Psoas muscle (tissue), 8 donors: ENCODE measurements around the gene DIP2C. TPM values are rescaled to one million over a fixed set of nuclear protein-coding genes. Genes with fewer than 3 reads are reported as not detected.
A peak's percentile ranks its signal among the peaks of the same experiment; 100 is the strongest.

Source experiments
- ATAC-seq, 4 donors: fragments of 200-7000 bp; cut with Tn5 transposase; one replicate each; pipeline ENCODE4 v1.9.1; 2020; ENCODE audit warnings: moderate library complexity in 3 of 4, mild to moderate bottlenecking in 2 of 4
- DNase-seq, 2 donors: peaks; one replicate each; pipeline ENCODE4 v3.0.0-alpha.2; 2020
- H3K27ac ChIP-seq: fragments of 200-600 bp; one replicate; pipeline ENCODE4 v1.8.0; 2022
- H3K27me3 ChIP-seq, 3 donors: fragments of 200-600 bp in 1 of 3; one replicate each; pipeline versions ENCODE4 v1.6.1 to v1.8.0; 2013 to 2022; ENCODE audit warnings: low read length in 2 of 3, mild to moderate bottlenecking in 2 of 3, moderate library complexity in 1 of 3; ENCODE audit not compliant: insufficient read depth in 3 of 3
- H3K36me3 ChIP-seq, 2 donors: fragments of 200-600 bp in 1 of 2; one replicate each; pipeline versions ENCODE4 v1.6.1 to v1.8.0; 2013 to 2022; ENCODE audit warnings: low read depth in 1 of 2, mild to moderate bottlenecking in 1 of 2, moderate library complexity in 1 of 2; ENCODE audit not compliant: insufficient read depth in 1 of 2
- H3K4me1 ChIP-seq: fragments of 200-600 bp; one replicate; pipeline ENCODE4 v1.8.0; 2022
- H3K4me3 ChIP-seq: fragments of 200-600 bp; one replicate; pipeline ENCODE4 v1.8.0; 2022; ENCODE audit warnings: mild to moderate bottlenecking
- H3K9me3 ChIP-seq: fragments of 200-600 bp; one replicate; pipeline ENCODE4 v1.8.0; 2022
- WGBS, 3 donors: extraction: QIAGEN DNeasy Blood & Tissue Kit; methylation state at CpG; one replicate each; pipeline versions ENCODE4 v1.1.6 to v1.1.7; 2013; 5-methylcytosine and 5-hydroxymethylcytosine counted together
- intact Hi-C, 2 donors: fragments of 100-400 bp; cut with DNase I; formaldehyde crosslinking; loops; one replicate each; pipeline versions ENCODE4 v1.11.0 to v1.14.2; 2022
- polyA plus RNA-seq, 3 donors: library from polyadenylated mRNA; stranded (reverse); fragments of 200-250 nt; gene quantifications; one replicate each; pipeline ENCODE4 v1.2.3, GENCODE V29; 2013
- total RNA-seq, 4 donors: library from RNA; stranded (reverse); fragmentation: NEBNext Ultra II Directional in 2 of 4; extraction: Animal tissue kit (Norgen Biotek cat#: 25700) in 2 of 4; gene quantifications; one replicate each; pipeline versions ENCODE4 v1.2.1 to v1.2.4, GENCODE V29; 2021 to 2023
- TF ChIP-seq, protein P1 (sequence below): fragments of 200-600 bp; IDR thresholded peaks from one replicate; pipeline ENCODE4 v1.8.0; 2022; ENCODE audit warnings: antibody characterized with exemption
- donor health status: healthy with polysubstance abuse.
- donor health status: DM: no; HTN: no; CAD: no; lungs with moderate emphysema.
- donor health status: Bipolar disorder and iron deficiency.
- donor health status: healthy.
- donor health status: DM: yes; HTN: yes; CAD: no.
- donor health status: DM: no; HTN: no; CAD: no.
- donor health status: DM: no; HTN: no; CAD: no.
- donor health status: DM: yes; HTN: yes; CAD: no.

Gene DIP2C
- total and polyA plus RNA-seq, 7 donors, result 7.7 to 32.0 (median 25.0) TPM

DNA sequence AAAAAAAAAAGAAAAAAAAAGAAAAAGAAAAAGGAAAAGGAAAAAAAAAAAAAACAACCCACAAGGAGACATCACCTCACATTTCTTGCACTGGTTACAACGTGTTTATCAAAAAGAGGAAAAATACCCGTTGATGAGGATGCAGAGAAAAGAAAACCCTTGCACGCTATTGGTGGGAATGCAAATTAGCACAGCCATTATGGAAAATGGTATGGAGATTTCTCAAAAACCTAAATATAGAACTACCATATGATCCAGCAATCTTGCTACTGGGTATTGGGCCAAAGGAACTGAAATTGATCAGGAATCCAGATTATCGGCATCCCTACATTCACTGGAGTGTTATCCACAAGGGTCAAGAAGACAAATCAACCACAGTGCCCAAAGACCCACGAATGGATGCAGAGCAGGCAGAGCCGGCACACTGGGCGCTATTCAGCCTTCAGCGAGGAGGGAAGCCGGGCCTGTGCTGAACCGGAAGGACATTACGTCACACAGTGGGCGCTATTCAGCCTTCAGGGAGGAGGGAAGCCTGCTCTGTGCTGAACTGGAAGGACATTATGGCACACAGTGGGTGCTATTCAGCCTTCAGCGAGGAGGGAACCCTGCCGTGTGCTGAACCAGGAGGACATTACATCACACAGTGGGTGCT lies 295.6 kb downstream of the DIP2C start:
- Histone ChIP-seq H3K9me3 (no peaks in the 10 kb centered on the region), H3K4me3 (no peak overlapping the region), H3K4me1 (peaks cover 28% of the 10 kb centered on the region), H3K36me3 (peaks cover 3 to 20% of the 10 kb centered on the region in 2 donors), H3K27ac (peak overlapping the region; percentile 83), H3K27me3 (no peaks in the 10 kb centered on the region)
- TF ChIP-seq, protein P1, sequence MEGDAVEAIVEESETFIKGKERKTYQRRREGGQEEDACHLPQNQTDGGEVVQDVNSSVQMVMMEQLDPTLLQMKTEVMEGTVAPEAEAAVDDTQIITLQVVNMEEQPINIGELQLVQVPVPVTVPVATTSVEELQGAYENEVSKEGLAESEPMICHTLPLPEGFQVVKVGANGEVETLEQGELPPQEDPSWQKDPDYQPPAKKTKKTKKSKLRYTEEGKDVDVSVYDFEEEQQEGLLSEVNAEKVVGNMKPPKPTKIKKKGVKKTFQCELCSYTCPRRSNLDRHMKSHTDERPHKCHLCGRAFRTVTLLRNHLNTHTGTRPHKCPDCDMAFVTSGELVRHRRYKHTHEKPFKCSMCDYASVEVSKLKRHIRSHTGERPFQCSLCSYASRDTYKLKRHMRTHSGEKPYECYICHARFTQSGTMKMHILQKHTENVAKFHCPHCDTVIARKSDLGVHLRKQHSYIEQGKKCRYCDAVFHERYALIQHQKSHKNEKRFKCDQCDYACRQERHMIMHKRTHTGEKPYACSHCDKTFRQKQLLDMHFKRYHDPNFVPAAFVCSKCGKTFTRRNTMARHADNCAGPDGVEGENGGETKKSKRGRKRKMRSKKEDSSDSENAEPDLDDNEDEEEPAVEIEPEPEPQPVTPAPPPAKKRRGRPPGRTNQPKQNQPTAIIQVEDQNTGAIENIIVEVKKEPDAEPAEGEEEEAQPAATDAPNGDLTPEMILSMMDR, result no peak
- ATAC-seq (no peak), DNase-seq (no peak)
- WGBS, 3 donors, result 93 to 98% (median 94%) methylated on average over 14 of the region's 14 CpGs
- intact Hi-C loops, result no loop called here

DNA sequence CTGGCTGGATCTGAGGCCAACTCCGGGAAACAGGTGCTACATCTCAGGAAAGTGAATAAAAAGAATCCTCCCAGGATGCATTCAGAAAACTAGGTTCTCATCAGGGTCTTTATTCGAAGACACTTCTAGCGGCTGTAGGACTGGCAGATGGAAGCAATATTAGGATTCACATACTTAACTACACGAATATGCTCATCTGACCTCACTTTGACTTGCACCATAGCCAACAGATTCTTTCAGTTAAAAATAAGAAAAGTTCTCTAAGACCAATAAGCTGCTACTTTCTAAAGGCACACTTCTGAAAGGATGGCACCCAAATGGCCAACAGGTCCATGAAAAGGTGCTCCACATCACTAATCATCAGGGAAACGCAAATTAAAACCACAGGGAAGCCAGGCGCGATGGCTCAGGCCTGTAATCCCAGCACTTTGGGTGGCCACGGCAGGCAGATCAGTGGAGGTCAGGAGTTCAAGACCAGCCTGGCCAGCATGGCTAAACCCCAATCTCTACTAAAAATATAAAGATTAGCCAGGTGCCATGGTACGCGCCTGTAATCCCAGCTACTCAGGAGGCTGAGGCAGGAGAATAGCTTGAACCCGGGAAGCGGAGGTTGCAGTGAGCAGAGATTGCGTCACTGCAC lies 296.2 kb downstream of the DIP2C start:
- H3K9me3 ChIP-seq, result no peaks in the 10 kb centered on the region
- H3K27me3 ChIP-seq, result no peaks in the 10 kb centered on the region
- no peak overlapping the region for H3K27ac ChIP-seq
- intact Hi-C loops, result no loop called here
- H3K4me3 ChIP-seq, result no peak overlapping the region
- peaks cover 3 to 19% of the 10 kb centered on the region in 2 donors for H3K36me3 ChIP-seq
- ATAC-seq, result no peak
- 91 to 94% (median 92%) methylated on average over 13 of the region's 13 CpGs for WGBS, 3 donors
- DNase-seq, result no peak
- TF ChIP-seq, protein P1, result no peak
- peaks cover 28% of the 10 kb centered on the region for H3K4me1 ChIP-seq

DNA sequence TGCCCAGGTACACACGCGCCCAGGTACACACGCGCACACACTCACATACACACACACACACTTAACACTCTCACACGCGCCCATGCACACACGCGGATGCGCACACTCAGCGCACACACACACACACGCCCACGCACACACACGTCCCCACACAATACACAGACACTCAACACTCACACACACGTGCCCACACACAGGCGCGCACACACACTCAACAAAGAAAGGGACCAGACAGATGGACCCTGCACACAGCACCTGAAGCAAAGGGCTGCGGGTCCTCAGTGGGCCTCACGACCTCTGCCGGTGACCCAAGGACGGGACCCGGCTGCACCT lies 296.8 kb downstream of the DIP2C start:
- WGBS, 3 donors, result 95 to 96% (median 96%) methylated on average over 21 of the region's 21 CpGs
- H3K27me3 ChIP-seq, result no peaks in the 10 kb centered on the region
- peaks cover 28% of the 10 kb centered on the region for H3K4me1 ChIP-seq
- intact Hi-C loops, result no loop called here
- H3K27ac ChIP-seq, result no peak overlapping the region
- H3K36me3 ChIP-seq, result peaks cover 3 to 19% of the 10 kb centered on the region in 2 donors
- no peak overlapping the region for H3K4me3 ChIP-seq
- DNase-seq (no peak), ATAC-seq (no peak)
- no peaks in the 10 kb centered on the region for H3K9me3 ChIP-seq
- TF ChIP-seq, protein P1, result no peak

DNA sequence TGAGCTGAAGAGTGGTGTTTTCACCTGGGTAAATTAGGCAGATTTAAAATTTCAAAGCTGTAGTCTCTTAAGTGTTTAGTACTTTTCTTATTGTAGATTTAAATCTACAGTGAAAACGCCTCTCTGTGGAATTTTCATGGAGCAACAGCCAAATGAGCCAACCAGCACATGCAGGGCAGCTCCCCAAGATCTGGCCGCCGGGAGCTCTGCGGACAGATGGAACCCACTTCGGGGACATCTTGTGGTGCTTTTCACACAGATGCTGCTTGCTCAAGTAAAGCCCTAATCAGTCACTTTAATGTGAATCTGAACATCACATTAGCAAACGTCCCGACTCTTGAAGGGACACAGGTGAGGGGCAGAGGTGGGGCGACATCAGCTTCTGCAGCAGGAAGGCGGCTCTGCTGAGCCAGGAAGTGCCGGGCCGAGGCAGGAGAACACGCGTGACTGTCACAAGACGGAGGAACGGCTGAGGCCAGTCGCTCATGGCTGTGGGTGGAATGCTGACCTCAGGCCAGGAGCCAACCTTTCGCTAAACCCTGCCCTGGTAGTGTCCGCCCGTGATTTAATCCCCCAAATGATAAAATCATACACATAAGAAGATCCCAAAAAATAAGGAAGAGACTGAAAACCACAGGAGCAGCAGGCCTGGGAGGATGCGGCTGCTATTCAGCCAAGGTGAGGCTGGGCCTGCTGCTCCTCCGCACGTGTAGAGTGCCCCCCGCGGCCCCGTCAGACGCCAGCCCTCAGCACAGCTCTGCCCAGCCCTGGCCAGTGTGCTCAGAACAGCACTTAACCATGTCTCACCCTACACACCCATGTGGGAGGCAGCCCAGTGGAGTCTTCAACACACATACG lies 297.4 kb downstream of the DIP2C start:
- ATAC-seq, result no peak
- WGBS, 3 donors, result 75 to 80% (median 76%) methylated on average over 27 of the region's 27 CpGs
- Histone ChIP-seq H3K36me3 (peaks cover 3 to 21% of the 10 kb centered on the region in 2 donors), H3K9me3 (no peaks in the 10 kb centered on the region), H3K27ac (no peak overlapping the region), H3K4me1 (peaks cover 23% of the 10 kb centered on the region), H3K27me3 (no peaks in the 10 kb centered on the region), H3K4me3 (no peak overlapping the region)
- intact Hi-C loops, result no loop called here
- no peak for DNase-seq
- TF ChIP-seq, protein P1, result no peak
